ENCODE results near the gene TECRL.

DNA sequence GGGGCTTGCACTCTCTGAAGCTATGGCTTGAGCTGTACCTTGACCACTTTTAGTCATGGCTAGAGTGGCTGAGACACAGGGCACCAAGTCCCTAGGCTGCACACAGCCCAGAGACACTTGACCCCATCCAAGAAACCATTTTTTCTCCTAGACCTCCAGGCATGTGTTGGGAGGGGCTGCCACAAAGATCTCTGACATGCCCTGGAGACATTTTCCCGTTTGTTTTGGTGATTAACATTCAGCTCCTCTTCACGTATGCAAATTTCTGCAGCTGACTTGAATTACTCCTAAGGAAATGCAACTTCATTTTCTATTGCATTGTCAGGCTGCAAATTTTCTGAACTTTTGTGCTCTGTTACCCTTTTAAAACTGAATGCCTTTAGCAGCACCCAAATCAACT, 142.6 kb downstream of the TECRL start:
- TF ChIP-seq POLR2AphosphoS5 (IDR thresholded peaks at IDR 0.05; ENCODE audit: low read depth, low read length) (no peak), POLR2A (IDR thresholded peaks at IDR 0.05; ENCODE audit: low read depth, low read length) (no peak), TAF1 (IDR thresholded peaks at IDR 0.05; ENCODE audit: low read depth, low read length) (no peak), POU2F2 (IDR thresholded peaks at IDR 0.05; ENCODE audit: low read depth, low read length) (no peak), SPI1 (IDR thresholded peaks at IDR 0.05; ENCODE audit: low read depth, low read length) (no peak), PAX5 (IDR thresholded peaks at IDR 0.05; ENCODE audit: insufficient read depth, low read length, severe bottlenecking) (no peak)
